GM18858 (cell line): ENCODE data around the gene CTTNBP2NL.
"Not testable (repeated sequence)": the region's sequence is repeated elsewhere in the genome, so short reads cannot be mapped to it uniquely, and the experiment has no call there.

Source experiments
- ATAC-seq: cut with Tn5 transposase; IDR thresholded peaks from one replicate; pipeline ENCODE4 v1.9.1; 2021; ENCODE audit not compliant: unreplicated experiment

Gene CTTNBP2NL

GRCh38 chr1:112386024-112386723 lies 9.8 kb upstream of the CTTNBP2NL start:
- no peak for ATAC-seq

GRCh38 chr1:112386731-112387346 lies 9.2 kb upstream of the CTTNBP2NL start:
- no peak for ATAC-seq

- no peak for ATAC-seq
These were observed 8.2 kb upstream of the CTTNBP2NL start for GRCh38 chr1:112387807-112388206.

- ATAC-seq, result no peak
These were observed 7.6 kb upstream of the CTTNBP2NL start for GRCh38 chr1:112388436-112388835.

GRCh38 chr1:112389689-112390088 lies 6.3 kb upstream of the CTTNBP2NL start:
- no peak for ATAC-seq

GRCh38 chr1:112390335-112390734 lies 5.7 kb upstream of the CTTNBP2NL start:
- not testable (repeated sequence) for ATAC-seq

GRCh38 chr1:112390775-112391602 lies 5.0 kb upstream of the CTTNBP2NL start:
- ATAC-seq, result peak; percentile 46

GRCh38 chr1:112391603-112391940 lies 4.4 kb upstream of the CTTNBP2NL start:
- ATAC-seq, result no peak

GRCh38 chr1:112393631-112393974 lies 2.4 kb upstream of the CTTNBP2NL start:
- no peak for ATAC-seq

GRCh38 chr1:112394743-112395062 lies 1.3 kb upstream of the CTTNBP2NL start:
- ATAC-seq, result no peak

- ATAC-seq, result no peak
These were observed 676 bp upstream of the CTTNBP2NL start for GRCh38 chr1:112395256-112395820.

- no peak for ATAC-seq
These were observed 848 bp downstream of the CTTNBP2NL start for GRCh38 chr1:112396653-112397471.

GRCh38 chr1:112397841-112398240 lies 1.8 kb downstream of the CTTNBP2NL start:
- no peak for ATAC-seq

- ATAC-seq, result no peak
These were observed 3.4 kb downstream of the CTTNBP2NL start for GRCh38 chr1:112399456-112399855.

GRCh38 chr1:112400706-112401105 lies 4.7 kb downstream of the CTTNBP2NL start:
- not testable (repeated sequence) for ATAC-seq

- no peak for ATAC-seq
These were observed 6.9 kb downstream of the CTTNBP2NL start for GRCh38 chr1:112402682-112403643.

GRCh38 chr1:112406771-112407170 lies 10.8 kb downstream of the CTTNBP2NL start:
- ATAC-seq, result no peak

- ATAC-seq, result no peak
These were observed 13.4 kb downstream of the CTTNBP2NL start for GRCh38 chr1:112409414-112409813.

- ATAC-seq, result no peak
These were observed 14.7 kb downstream of the CTTNBP2NL start for GRCh38 chr1:112410673-112411072.

- no peak for ATAC-seq
These were observed 21.3 kb downstream of the CTTNBP2NL start for GRCh38 chr1:112417271-112417670.
